ENCODE measurements around the gene LARP6. TPM values are rescaled to one million over a fixed set of nuclear protein-coding genes. Genes with fewer than 3 reads are reported as not detected.

The LARP6 gene
- total RNA-seq, 2 experiments from 2014 or later, result 0.14 TPM; not detected in 1

DNA sequence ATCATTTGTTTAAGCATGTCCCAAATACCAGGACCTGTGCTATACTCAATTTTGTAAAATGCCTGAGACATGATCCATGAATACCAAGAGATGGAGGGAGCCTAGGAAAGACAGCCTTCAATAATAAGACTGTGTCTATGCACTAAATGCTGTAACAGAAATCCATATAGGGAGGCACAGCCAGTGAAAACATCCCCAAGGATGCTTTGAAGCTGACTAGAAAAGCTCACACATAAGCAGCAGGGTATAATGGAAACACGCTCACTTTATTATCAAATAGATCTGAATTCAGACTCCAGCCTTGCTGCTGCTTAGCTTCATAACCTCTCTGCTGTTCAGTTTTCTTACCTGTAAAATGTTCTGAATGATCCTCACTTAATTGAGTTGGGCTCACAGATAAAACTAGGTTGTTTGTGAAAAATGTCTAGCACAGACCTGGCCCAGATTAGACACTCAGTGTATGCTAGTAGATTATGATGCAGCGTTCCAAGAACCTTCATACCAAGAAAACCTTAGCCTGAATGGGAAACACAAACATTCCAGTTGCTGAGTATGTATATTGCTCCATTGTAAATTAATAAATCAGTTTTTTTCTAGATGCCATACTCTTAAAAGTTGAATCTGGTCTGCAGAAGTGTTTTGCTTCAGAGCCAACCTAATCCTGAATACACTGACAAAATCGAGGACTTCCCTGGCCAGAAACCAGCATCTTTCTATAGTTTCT lies 3.8 kb upstream of the LARP6 start:
- Mint-ChIP-seq H3K4me1 (peaks cover 3% of the 10 kb centered on the region), H3K4me3 (no peak overlapping the region), H3K27me3 (peaks cover 24% of the 10 kb centered on the region), H3K9me3 (ENCODE audit: low read depth) (no peaks in the 10 kb centered on the region), H3K27ac (no peak overlapping the region), H3K36me3 (ENCODE audit: low read depth) (no peaks in the 10 kb centered on the region)
- DNase-seq (no peak), ATAC-seq (no peak)
- intact Hi-C loops (cut with DNase I, micrococcal nuclease), result no loop called here
- CTCF ChIA-PET, result interaction anchor here (1.6 kb wide), 1 partner anchor 17 kb away, joined by 4 read pairs; no protein-coding TSS in a partner anchor
- POLR2A ChIA-PET, result no interaction called here

- no peaks in the 10 kb centered on the region for H3K36me3 Mint-ChIP-seq (ENCODE audit: low read depth)
- DNase-seq (no peak), ATAC-seq (no peak)
- H3K9me3 Mint-ChIP-seq (ENCODE audit: low read depth), result no peaks in the 10 kb centered on the region
- intact Hi-C loops (cut with DNase I, micrococcal nuclease), result no loop called here
- POLR2A ChIA-PET, result no interaction called here
- CTCF ChIA-PET, result interaction anchor here (0.5 to 1.6 kb wide), 2 partner anchors 18 to 57 kb away, joined by 3 to 4 read pairs; no protein-coding TSS in a partner anchor
- H3K4me3 Mint-ChIP-seq, result no peak overlapping the region
- H3K4me1 Mint-ChIP-seq, result peaks cover 3% of the 10 kb centered on the region
- no peak overlapping the region for H3K27ac Mint-ChIP-seq
- H3K27me3 Mint-ChIP-seq, result peaks cover 28% of the 10 kb centered on the region
Measured at GRCh38 chr15:70856884-70857561, 3.1 kb upstream of the LARP6 start.

GRCh38 chr15:70856177-70856883 lies 2.4 kb upstream of the LARP6 start:
- ATAC-seq, result no peak
- CTCF ChIA-PET, result interaction anchor here (0.5 to 1.6 kb wide), 3 partner anchors 18 to 176 kb away, joined by 3 to 4 read pairs (median 3); no protein-coding TSS in a partner anchor
- no peak for DNase-seq
- no peak overlapping the region for H3K4me3 Mint-ChIP-seq
- no peaks in the 10 kb centered on the region for H3K36me3 Mint-ChIP-seq (ENCODE audit: low read depth)
- intact Hi-C loops (cut with DNase I, micrococcal nuclease), result no loop called here
- no peak overlapping the region for H3K27ac Mint-ChIP-seq
- H3K4me1 Mint-ChIP-seq, result peaks cover 3% of the 10 kb centered on the region
- POLR2A ChIA-PET, result no interaction called here
- no peaks in the 10 kb centered on the region for H3K9me3 Mint-ChIP-seq (ENCODE audit: low read depth)
- peaks cover 32% of the 10 kb centered on the region for H3K27me3 Mint-ChIP-seq

GRCh38 chr15:70855764-70856163 lies 1.8 kb upstream of the LARP6 start:
- DNase-seq, result no peak
- H3K27ac Mint-ChIP-seq, result no peak overlapping the region
- CTCF ChIA-PET, result interaction anchor here (1.1 to 1.6 kb wide), 2 partner anchors 19 to 175 kb away, joined by 3 to 4 read pairs; no protein-coding TSS in a partner anchor
- H3K4me1 Mint-ChIP-seq, result peaks cover 3% of the 10 kb centered on the region
- no peak overlapping the region for H3K4me3 Mint-ChIP-seq
- intact Hi-C loops (cut with DNase I, micrococcal nuclease), result no loop called here
- ATAC-seq, result no peak
- H3K9me3 Mint-ChIP-seq (ENCODE audit: low read depth), result no peaks in the 10 kb centered on the region
- H3K36me3 Mint-ChIP-seq (ENCODE audit: low read depth), result no peaks in the 10 kb centered on the region
- H3K27me3 Mint-ChIP-seq, result peaks cover 35% of the 10 kb centered on the region
- POLR2A ChIA-PET, result no interaction called here

DNA sequence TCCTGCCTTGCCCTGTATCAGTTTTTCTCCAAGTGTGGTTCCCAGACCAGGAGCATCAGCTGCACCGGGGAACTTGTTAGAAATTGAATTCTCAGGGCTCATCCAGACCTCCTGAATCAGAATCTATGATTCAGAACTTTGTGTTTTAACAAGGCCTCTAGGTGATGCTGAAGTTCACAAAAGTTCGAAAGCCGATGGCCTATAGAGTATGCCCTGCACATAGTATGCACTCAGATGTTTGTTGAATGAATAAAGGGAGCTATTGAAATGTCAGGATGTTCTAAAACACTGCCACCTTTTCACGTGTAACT lies 664 bp upstream of the LARP6 start:
- H3K4me3 Mint-ChIP-seq, result peak overlapping the region; percentile 63
- no peak for ATAC-seq
- H3K4me1 Mint-ChIP-seq, result peaks cover 3% of the 10 kb centered on the region
- no peak for DNase-seq
- H3K27me3 Mint-ChIP-seq, result peaks cover 44% of the 10 kb centered on the region
- ChIA-PET CTCF (interaction anchor here (0.5 kb wide), 1 partner anchor 11 kb away, joined by 3 read pairs; no protein-coding TSS in a partner anchor), POLR2A (no interaction called here)
- no peak overlapping the region for H3K27ac Mint-ChIP-seq
- H3K36me3 Mint-ChIP-seq (ENCODE audit: low read depth), result no peaks in the 10 kb centered on the region
- intact Hi-C loops (cut with DNase I, micrococcal nuclease), result no loop called here
- H3K9me3 Mint-ChIP-seq (ENCODE audit: low read depth), result no peaks in the 10 kb centered on the region

DNA sequence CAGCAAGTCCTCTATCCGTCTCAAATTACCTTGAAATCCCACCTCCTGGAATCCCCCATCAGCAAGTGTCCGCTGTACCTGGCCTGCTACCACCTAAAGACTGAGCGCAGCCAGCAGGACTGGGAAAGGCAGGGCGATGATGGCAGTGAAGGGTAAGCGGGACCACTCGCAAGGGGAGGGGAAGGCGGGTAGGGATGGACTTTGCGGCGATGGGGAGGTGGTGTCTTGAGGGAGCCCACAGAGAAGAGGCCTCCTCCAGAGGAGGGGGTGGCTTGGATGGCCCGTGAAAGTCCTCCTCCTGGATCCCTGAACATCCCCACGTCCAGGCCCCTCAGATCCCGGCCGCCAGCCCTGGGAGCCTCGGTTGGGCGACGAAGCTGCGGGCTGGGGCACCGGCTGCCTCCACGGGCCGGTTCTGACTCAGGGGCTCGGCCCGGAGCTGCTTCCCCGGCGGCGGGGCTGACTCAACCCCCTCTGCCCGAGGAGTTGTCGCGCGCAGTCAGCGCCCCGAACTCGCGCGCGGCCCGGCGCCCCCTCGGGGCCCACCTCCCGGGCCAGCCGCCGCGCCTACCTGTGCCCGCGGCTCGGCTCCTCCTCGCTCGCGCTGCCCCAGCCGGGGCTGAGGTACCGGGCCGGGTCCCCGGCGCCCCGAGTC lies 512 bp downstream of the LARP6 start:
- Mint-ChIP-seq H3K36me3 (ENCODE audit: low read depth) (no peaks in the 10 kb centered on the region), H3K9me3 (ENCODE audit: low read depth) (no peaks in the 10 kb centered on the region), H3K27ac (no peak overlapping the region), H3K4me3 (peak overlapping the region; percentile 45), H3K27me3 (peaks cover 43% of the 10 kb centered on the region), H3K4me1 (peaks cover 3% of the 10 kb centered on the region)
- ChIA-PET CTCF (interaction anchor here (0.8 kb wide), 1 partner anchor 56 kb away, joined by 3 read pairs; no protein-coding TSS in a partner anchor), POLR2A (no interaction called here)
- intact Hi-C loops (cut with DNase I, micrococcal nuclease), result no loop called here
- peak; percentile 49 for DNase-seq
- peak; percentile 63 for ATAC-seq

- no peaks in the 10 kb centered on the region for H3K36me3 Mint-ChIP-seq (ENCODE audit: low read depth)
- H3K27ac Mint-ChIP-seq, result no peak overlapping the region
- H3K9me3 Mint-ChIP-seq (ENCODE audit: low read depth), result no peaks in the 10 kb centered on the region
- DNase-seq (no peak), ATAC-seq (no peak)
- peaks cover 45% of the 10 kb centered on the region for H3K27me3 Mint-ChIP-seq
- ChIA-PET POLR2A (no interaction called here), CTCF (interaction anchor here (0.6 to 0.8 kb wide), 2 partner anchors 56 to 591 kb away, joined by 3 read pairs; no protein-coding TSS in a partner anchor)
- peak overlapping the region; percentile 45 for H3K4me3 Mint-ChIP-seq
- H3K4me1 Mint-ChIP-seq, result peaks cover 3% of the 10 kb centered on the region
- intact Hi-C loops (cut with DNase I, micrococcal nuclease), result no loop called here
Measured at GRCh38 chr15:70852501-70853317, 1.2 kb downstream of the LARP6 start.

DNA sequence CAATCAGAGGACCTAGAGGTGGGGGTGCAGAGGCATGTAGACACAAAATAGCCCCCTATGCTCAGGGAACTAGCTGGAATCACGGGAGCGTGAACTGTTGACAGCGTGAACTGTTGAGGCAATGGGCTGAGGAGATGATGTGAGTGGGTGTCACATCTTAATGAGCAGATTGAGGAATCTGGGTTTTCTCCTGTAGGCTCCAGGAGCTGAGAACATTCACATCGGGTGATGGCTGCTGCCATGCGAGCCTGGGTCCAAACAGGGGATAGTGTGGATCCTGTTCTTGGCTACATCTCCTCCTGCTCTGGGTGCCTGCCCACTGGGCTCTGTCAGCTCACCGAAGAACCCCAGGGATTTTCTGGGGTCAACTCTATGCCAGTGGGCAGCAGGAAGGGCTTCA lies 2.1 kb downstream of the LARP6 start:
- Mint-ChIP-seq H3K4me3 (no peak overlapping the region), H3K27ac (no peak overlapping the region), H3K9me3 (ENCODE audit: low read depth) (no peaks in the 10 kb centered on the region), H3K4me1 (peaks cover 3% of the 10 kb centered on the region), H3K36me3 (ENCODE audit: low read depth) (no peaks in the 10 kb centered on the region), H3K27me3 (peaks cover 45% of the 10 kb centered on the region)
- intact Hi-C loops (cut with DNase I, micrococcal nuclease), result no loop called here
- ChIA-PET CTCF (interaction anchor here (0.7 to 0.8 kb wide), 2 partner anchors 37 to 180 kb away, joined by 3 read pairs; no protein-coding TSS in a partner anchor), POLR2A (no interaction called here)
- DNase-seq, result no peak
- ATAC-seq, result no peak

DNA sequence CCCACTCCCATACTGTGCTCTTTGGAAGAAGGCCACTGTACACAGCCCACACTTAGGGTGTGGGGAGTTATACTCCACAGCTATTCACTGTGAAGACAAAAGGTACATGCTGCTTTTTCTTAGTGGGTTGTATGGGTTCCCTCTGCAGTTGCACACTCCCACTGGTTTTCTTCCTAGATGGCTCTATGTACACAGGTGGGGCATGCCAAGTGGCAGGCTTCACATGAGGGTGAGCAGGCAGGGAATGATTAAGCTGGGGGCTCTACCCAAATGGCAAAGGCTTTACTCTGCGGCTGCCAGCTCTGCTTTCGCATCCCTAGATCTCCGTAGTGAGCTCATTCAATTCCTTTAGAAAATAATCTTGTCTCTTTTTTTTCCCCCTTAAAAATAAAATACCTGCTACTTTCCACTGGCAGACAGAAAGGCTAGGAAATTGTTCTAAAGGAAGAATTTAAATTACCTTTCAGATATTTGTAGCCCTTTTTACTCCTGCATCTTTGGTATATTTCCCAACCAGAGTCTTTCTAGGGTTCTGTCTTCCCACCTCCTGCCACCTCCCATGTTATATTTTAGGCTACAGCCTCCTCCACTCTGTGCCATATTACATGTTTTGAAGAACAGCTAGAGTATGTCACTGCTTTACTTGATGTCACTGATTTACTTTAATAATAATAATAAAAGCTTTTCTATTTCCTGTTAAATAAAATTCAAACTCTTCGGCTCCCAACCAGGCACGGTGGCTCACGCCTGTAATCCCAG lies 8.2 kb downstream of the LARP6 start:
- no peaks in the 10 kb centered on the region for H3K4me1 Mint-ChIP-seq
- intact Hi-C loops (cut with DNase I, micrococcal nuclease), result no loop called here
- POLR2A ChIA-PET, result interaction anchor here (0.6 kb wide), 1 partner anchor 241 kb away, joined by 9 read pairs; no protein-coding TSS in a partner anchor
- H3K27ac Mint-ChIP-seq, result no peak overlapping the region
- CTCF ChIA-PET, result interaction anchor here (1.2 kb wide), 1 partner anchor 21 kb away, joined by 4 read pairs; no protein-coding TSS in a partner anchor
- ATAC-seq (no peak), DNase-seq (no peak)
- no peak overlapping the region for H3K4me3 Mint-ChIP-seq
- H3K9me3 Mint-ChIP-seq (ENCODE audit: low read depth), result no peaks in the 10 kb centered on the region
- H3K27me3 Mint-ChIP-seq, result peaks cover 31% of the 10 kb centered on the region
- H3K36me3 Mint-ChIP-seq (ENCODE audit: low read depth), result no peaks in the 10 kb centered on the region

GRCh38 chr15:70837476-70837875 lies 16.5 kb downstream of the LARP6 start:
- ATAC-seq (no peak), DNase-seq (no peak)
- Mint-ChIP-seq H3K4me3 (no peak overlapping the region), H3K27me3 (peaks cover 10% of the 10 kb centered on the region), H3K36me3 (ENCODE audit: low read depth) (no peaks in the 10 kb centered on the region), H3K4me1 (no peaks in the 10 kb centered on the region), H3K9me3 (ENCODE audit: low read depth) (peaks cover 2% of the 10 kb centered on the region), H3K27ac (no peak overlapping the region)
- POLR2A ChIA-PET, result no interaction called here
- intact Hi-C loops (cut with DNase I, micrococcal nuclease), result no loop called here
- CTCF ChIA-PET, result no interaction called here
